ENCODE data around the gene RAD51B. TPM values are rescaled to one million over a fixed set of nuclear protein-coding genes. Genes with fewer than 3 reads are reported as not detected.

RAD51B gene
- total and polyA plus RNA-seq, 9 donors, result 21.6 to 70.1 (median 35.1) TPM

- no peaks in the 10 kb centered on the region for H3K27me3 ChIP-seq
- peaks cover 3% of the 10 kb centered on the region for H3K4me1 ChIP-seq (ENCODE audit: insufficient read depth)
- 92 to 98% (median 92%) methylated on average over 1 of the region's 1 CpG for WGBS, 3 donors
- DNase-seq, result no peak
- H3K4me3 ChIP-seq, result no peak overlapping the region
- no peaks in the 10 kb centered on the region for H3K36me3 ChIP-seq
- H3K9me3 ChIP-seq, result no peaks in the 10 kb centered on the region
- peak overlapping the region in 1 of 2 donors; percentile 2 for H3K27ac ChIP-seq
- intact Hi-C loops (cut with DNase I), result no loop called here
- no peak for TF ChIP-seq POLR2A (IDR thresholded peaks at IDR 0.05)
- TF ChIP-seq CTCF (IDR thresholded peaks at IDR 0.05), result no peak
- no peak for TF ChIP-seq EP300 (IDR thresholded peaks at IDR 0.05)
These were observed 650.8 kb downstream of the RAD51B start for GRCh38 chr14:68470361-68470760.

GRCh38 chr14:68471029-68471963 lies 651.7 kb downstream of the RAD51B start:
- Histone ChIP-seq H3K4me1 (ENCODE audit: insufficient read depth) (peaks cover 2% of the 10 kb centered on the region), H3K9me3 (no peaks in the 10 kb centered on the region), H3K36me3 (no peaks in the 10 kb centered on the region), H3K27me3 (no peaks in the 10 kb centered on the region), H3K4me3 (no peak overlapping the region), H3K27ac (no peak overlapping the region)
- TF ChIP-seq EP300 (IDR thresholded peaks at IDR 0.05), result no peak
- no peak for TF ChIP-seq CTCF (IDR thresholded peaks at IDR 0.05)
- no peak for TF ChIP-seq POLR2A (IDR thresholded peaks at IDR 0.05)
- no peak for DNase-seq
- intact Hi-C loops (cut with DNase I), result no loop called here
- 94 to 95% (median 94%) methylated on average over 12 of the region's 12 CpGs for WGBS, 3 donors

GRCh38 chr14:68471964-68472508 lies 652.5 kb downstream of the RAD51B start:
- Histone ChIP-seq H3K36me3 (no peaks in the 10 kb centered on the region), H3K9me3 (no peaks in the 10 kb centered on the region), H3K4me3 (no peak overlapping the region), H3K27ac (no peak overlapping the region), H3K27me3 (no peaks in the 10 kb centered on the region), H3K4me1 (ENCODE audit: insufficient read depth) (no peaks in the 10 kb centered on the region)
- WGBS, 3 donors, result 83 to 90% (median 87%) methylated on average over 4 of the region's 4 CpGs
- intact Hi-C loops (cut with DNase I), result no loop called here
- TF ChIP-seq EP300 (IDR thresholded peaks at IDR 0.05) (no peak), CTCF (IDR thresholded peaks at IDR 0.05) (no peak), POLR2A (IDR thresholded peaks at IDR 0.05) (no peak)
- DNase-seq, result no peak

GRCh38 chr14:68473069-68473468 lies 653.5 kb downstream of the RAD51B start:
- Histone ChIP-seq H3K27me3 (no peaks in the 10 kb centered on the region), H3K9me3 (no peaks in the 10 kb centered on the region), H3K36me3 (no peaks in the 10 kb centered on the region), H3K4me3 (no peak overlapping the region), H3K27ac (no peak overlapping the region), H3K4me1 (ENCODE audit: insufficient read depth) (no peaks in the 10 kb centered on the region)
- intact Hi-C loops (cut with DNase I), result no loop called here
- no peak for DNase-seq
- WGBS, 3 donors, result 80 to 87% (median 84%) methylated on average over 4 of the region's 4 CpGs
- TF ChIP-seq POLR2A (IDR thresholded peaks at IDR 0.05), result no peak
- no peak for TF ChIP-seq CTCF (IDR thresholded peaks at IDR 0.05)
- no peak for TF ChIP-seq EP300 (IDR thresholded peaks at IDR 0.05)

Data from ovary (tissue), 9 donors.